T-helper 2 cell (primary cell): ENCODE results near the gene LRRC30.

Experiments used
- DNase-seq, 5 experiments: peaks; one replicate each; pipeline versions ENCODE4 v3.0.0 to v3.0.0-alpha.2; 2012 to 2022

Gene LRRC30

GRCh38 chr18:7237673-7238272 is 6.9 kb downstream of the LRRC30 start:
- no peak for DNase-seq

GRCh38 chr18:7242926-7243325 is 12.0 kb downstream of the LRRC30 start:
- DNase-seq: no peak

- DNase-seq: no peak
Observed at GRCh38 chr18:7248877-7249276, 18.0 kb downstream of the LRRC30 start.

DNA sequence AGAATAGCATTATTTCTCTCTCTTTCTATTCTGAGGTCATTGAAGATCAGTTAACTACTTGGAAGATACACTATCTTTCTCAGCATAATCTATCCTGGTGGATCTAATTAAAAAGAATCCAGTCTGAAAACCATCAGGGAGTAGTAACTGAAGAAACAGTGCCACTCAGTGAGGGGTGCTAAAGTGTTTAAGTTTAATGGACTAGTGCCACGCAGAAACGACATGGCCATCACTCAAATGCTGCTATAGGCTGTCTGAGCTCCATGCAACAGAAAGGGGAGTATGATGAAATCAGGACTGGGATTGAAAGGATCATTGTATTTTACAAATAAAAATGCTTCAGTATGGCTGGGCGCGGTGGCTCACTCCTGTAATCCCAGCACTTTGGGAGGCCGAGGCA is 23.3 kb downstream of the LRRC30 start:
- no peak for DNase-seq

DNA sequence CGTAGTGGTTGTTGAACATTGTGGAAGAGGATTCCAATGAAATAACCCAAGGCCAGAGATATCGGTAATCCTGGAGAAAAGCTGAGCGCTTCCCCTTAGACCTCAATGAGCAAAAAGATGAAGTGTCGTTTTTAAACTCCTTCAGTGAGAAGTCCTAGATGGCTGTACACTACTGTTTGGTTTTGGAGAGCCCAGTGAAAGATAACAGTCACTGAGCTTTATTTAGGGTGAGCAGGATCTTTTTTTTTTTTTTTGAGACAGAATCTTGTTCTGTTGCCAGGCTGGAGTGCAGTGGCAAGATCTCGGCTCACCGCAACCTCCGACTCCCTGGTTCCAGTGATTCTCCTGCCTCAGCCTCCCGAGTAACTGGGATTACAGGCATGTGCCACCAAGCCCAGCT is 24.2 kb downstream of the LRRC30 start:
- no peak for DNase-seq

GRCh38 chr18:7255643-7256042 is 24.8 kb downstream of the LRRC30 start:
- DNase-seq: no peak

- DNase-seq: no peak
Observed at GRCh38 chr18:7256618-7257425, 25.9 kb downstream of the LRRC30 start.

GRCh38 chr18:7257426-7257740 is 26.5 kb downstream of the LRRC30 start:
- DNase-seq: no peak

DNA sequence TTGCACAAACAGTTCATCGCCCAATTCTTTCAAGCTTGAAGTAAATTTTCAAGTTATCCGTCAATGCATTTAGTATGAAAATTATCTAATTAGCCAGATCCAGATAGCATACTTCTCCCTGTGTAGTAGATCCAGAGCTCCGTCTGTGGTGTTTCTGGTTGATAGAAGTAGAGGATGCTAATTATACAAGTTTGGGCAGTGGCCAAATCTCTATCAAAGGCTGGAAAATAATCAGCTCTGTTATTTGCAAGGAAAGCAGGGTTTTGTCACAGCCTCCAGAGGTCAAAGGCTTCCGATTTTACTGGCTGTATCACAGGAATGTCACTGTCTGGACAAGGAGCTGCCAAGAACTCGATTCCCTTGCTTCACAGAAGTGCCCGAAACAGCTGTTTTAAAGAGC is 28.6 kb downstream of the LRRC30 start:
- DNase-seq: no peak

DNA sequence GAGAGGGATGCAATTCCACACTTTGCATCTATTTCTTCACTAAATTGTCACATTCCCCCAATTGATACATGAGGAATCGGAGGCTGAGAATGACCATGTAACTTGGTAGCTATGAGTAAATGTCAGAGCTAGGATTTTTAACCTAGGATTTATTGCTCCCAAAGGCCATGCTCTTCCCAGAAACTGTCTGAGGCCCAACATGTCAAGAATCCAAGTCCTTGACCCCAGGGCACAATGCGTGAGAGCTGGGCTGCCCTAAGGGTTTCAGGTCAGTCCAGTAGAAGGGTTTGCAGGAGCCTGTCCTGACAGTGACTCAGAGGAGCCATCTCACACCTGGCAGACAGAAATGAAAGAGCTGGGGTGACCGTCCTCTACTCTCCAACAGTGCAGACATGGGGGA is 30.3 kb downstream of the LRRC30 start:
- DNase-seq: no peak

DNA sequence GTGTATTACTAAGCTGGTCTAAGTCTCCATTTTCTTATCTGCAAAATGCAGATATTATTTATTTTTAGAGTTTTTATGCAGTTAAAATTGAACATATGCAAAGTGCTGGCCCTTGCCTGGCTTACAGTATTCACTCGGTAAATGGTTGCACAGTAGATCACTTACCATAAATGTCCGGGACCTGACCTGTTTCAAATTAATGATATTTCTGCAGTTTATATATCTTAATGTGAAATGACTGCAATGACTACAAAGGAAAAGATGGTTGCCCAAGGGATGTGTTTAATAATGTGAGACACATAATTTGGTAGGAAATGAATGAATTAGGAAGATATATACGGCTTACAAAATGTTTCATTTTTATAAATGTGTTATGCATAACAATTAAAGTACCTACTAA is 37.1 kb downstream of the LRRC30 start:
- no peak for DNase-seq

DNA sequence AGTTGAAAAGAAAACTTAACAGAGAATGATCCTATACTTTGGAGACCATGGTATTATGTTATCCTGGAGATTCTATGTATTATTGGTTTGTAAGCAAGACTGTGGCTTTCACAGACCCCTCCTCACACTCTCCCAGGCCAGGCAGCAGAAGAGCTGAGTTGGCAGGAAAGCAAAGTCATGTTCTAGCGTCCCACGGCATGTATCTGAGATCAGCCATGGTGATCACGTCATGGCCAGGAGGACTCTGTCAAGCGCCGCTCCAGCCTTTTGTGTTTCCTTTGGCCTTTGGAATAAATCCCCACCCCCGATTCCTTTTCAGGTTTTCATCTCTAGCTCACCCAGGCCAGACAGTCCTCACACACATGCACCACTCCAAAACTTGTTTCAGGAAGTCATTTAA is 39.1 kb downstream of the LRRC30 start:
- DNase-seq: no peak

- DNase-seq: no peak
Observed at GRCh38 chr18:7272311-7273049, 41.6 kb downstream of the LRRC30 start.

- DNase-seq: no peak
Observed at GRCh38 chr18:7273301-7273921, 42.5 kb downstream of the LRRC30 start.

DNA sequence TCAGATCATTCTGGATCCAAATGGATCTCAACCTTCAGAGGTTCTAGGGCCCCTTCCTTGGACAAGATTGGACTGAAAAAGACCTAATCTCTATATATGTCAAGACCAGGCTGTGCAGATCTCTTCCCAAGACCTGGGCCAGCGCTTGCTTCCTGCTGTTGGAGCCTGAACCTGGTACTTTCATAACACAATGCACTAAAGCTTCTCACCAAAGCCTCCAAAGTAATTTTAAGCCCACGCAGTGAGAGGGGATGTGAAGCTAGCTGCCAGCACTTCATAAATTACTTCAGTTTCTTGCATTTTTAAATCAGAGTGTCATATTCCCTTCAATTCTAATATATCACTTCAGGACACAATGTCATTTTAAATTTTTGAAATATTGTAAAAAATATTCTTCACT is 50.7 kb downstream of the LRRC30 start:
- DNase-seq: no peak
